ENCODE data around the gene JPH2. TPM values are rescaled to one million over a fixed set of nuclear protein-coding genes. Genes with fewer than 3 reads are reported as not detected.
A peak's percentile ranks its signal among the peaks of the same experiment; 100 is the strongest.

The JPH2 gene
- total and polyA plus RNA-seq, 10 of the 15 experiments (the other 5 are each of a cell fraction or from before 2014, with no cell fraction given), result 0.16 TPM; not detected in 9

GRCh38 chr20:44080646-44081267, 106.2 kb downstream of the JPH2 start (continued):
- TF ChIP-seq SREBF2 (IDR thresholded peaks at IDR 0.05; ENCODE audit: low read length), result no peak
- TF ChIP-seq, protein P1, sequence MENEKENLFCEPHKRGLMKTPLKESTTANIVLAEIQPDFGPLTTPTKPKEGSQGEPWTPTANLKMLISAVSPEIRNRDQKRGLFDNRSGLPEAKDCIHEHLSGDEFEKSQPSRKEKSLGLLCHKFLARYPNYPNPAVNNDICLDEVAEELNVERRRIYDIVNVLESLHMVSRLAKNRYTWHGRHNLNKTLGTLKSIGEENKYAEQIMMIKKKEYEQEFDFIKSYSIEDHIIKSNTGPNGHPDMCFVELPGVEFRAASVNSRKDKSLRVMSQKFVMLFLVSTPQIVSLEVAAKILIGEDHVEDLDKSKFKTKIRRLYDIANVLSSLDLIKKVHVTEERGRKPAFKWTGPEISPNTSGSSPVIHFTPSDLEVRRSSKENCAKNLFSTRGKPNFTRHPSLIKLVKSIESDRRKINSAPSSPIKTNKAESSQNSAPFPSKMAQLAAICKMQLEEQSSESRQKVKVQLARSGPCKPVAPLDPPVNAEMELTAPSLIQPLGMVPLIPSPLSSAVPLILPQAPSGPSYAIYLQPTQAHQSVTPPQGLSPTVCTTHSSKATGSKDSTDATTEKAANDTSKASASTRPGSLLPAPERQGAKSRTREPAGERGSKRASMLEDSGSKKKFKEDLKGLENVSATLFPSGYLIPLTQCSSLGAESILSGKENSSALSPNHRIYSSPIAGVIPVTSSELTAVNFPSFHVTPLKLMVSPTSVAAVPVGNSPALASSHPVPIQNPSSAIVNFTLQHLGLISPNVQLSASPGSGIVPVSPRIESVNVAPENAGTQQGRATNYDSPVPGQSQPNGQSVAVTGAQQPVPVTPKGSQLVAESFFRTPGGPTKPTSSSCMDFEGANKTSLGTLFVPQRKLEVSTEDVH (IDR thresholded peaks at IDR 0.05; ENCODE audit: low read depth, partially characterized antibody), result no peak
- no peak for TF ChIP-seq TCF3 (IDR thresholded peaks at IDR 0.05; ENCODE audit: borderline replicate concordance, insufficient read depth, low read depth, low read length)
- TF ChIP-seq PAX8 (IDR thresholded peaks at IDR 0.05), result no peak
- TF ChIP-seq TCF12 (IDR thresholded peaks at IDR 0.05; ENCODE audit: low read depth, low read length), result no peak
- TF ChIP-seq EGR1 (IDR thresholded peaks at IDR 0.05; ENCODE audit: borderline replicate concordance in 1 of 2, low read depth in 2 of 2, low read length in 2 of 2), result no peak
- TF ChIP-seq RB1 (IDR thresholded peaks at IDR 0.05; ENCODE audit: borderline replicate concordance), result peak; percentile 79; the same call in 1 of the 2 replicates
- TF ChIP-seq, protein P2, sequence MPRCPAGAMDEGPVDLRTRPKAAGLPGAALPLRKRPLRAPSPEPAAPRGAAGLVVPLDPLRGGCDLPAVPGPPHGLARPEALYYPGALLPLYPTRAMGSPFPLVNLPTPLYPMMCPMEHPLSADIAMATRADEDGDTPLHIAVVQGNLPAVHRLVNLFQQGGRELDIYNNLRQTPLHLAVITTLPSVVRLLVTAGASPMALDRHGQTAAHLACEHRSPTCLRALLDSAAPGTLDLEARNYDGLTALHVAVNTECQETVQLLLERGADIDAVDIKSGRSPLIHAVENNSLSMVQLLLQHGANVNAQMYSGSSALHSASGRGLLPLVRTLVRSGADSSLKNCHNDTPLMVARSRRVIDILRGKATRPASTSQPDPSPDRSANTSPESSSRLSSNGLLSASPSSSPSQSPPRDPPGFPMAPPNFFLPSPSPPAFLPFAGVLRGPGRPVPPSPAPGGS (IDR thresholded peaks at IDR 0.05; ENCODE audit: borderline replicate concordance, insufficient read depth, low read depth, low read length, poor library complexity, severe bottlenecking), result no peak
- no peak for TF ChIP-seq STAT3 (IDR thresholded peaks at IDR 0.05; ENCODE audit: low read depth, low read length)
- TF ChIP-seq SPI1 (IDR thresholded peaks at IDR 0.05; ENCODE audit: borderline replicate concordance, insufficient read depth, low read depth, low read length), result no peak
- TF ChIP-seq, protein P3, sequence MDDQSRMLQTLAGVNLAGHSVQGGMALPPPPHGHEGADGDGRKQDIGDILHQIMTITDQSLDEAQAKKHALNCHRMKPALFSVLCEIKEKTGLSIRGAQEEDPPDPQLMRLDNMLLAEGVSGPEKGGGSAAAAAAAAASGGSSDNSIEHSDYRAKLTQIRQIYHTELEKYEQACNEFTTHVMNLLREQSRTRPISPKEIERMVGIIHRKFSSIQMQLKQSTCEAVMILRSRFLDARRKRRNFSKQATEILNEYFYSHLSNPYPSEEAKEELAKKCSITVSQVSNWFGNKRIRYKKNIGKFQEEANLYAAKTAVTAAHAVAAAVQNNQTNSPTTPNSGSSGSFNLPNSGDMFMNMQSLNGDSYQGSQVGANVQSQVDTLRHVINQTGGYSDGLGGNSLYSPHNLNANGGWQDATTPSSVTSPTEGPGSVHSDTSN (IDR thresholded peaks at IDR 0.05; ENCODE audit: insufficient replicate concordance, low read depth, low read length), result no peak
- no peak for TF ChIP-seq SRF (IDR thresholded peaks at IDR 0.05; ENCODE audit: low read depth in 2 of 2, low read length in 2 of 2)
- TF ChIP-seq ESRRA (IDR thresholded peaks at IDR 0.05; ENCODE audit: low read length), result no peak
- no peak for TF ChIP-seq EED (IDR thresholded peaks at IDR 0.05; ENCODE audit: low read depth)
- no peak for TF ChIP-seq FOXK2 (IDR thresholded peaks at IDR 0.05)
- no peak for TF ChIP-seq CHD4 (IDR thresholded peaks at IDR 0.05)
- TF ChIP-seq CBFB (IDR thresholded peaks at IDR 0.05; ENCODE audit: low read depth), result peak; percentile 72; the same call in 1 of the 2 replicates
- TF ChIP-seq RELB (IDR thresholded peaks at IDR 0.05; ENCODE audit: low read depth), result peak; percentile 31; the same call in 1 of the 2 replicates
- TF ChIP-seq ZBTB4 (CRISPR knock-in tag; IDR thresholded peaks at IDR 0.05), result no peak
- TF ChIP-seq SP1 (IDR thresholded peaks at IDR 0.05; ENCODE audit: low read depth, low read length), result peak; percentile 42

Measured in GM12878 (cell line).